Ecto neural progenitor cell (in vitro differentiated cells): ENCODE data around the gene MAP4K1.
"Not testable (repeated sequence)": the region's sequence is repeated elsewhere in the genome, so short reads cannot be mapped to it uniquely, and the experiment has no call there.

Experiments used
- DNase-seq: peaks from one replicate; pipeline ENCODE4 v3.0.0-alpha.2; 2018; ENCODE audit warnings: low spot score

The MAP4K1 gene

GRCh38 chr19:38569368-38569983 lies 48.3 kb downstream of the MAP4K1 start:
- DNase-seq: no peak

GRCh38 chr19:38565691-38566105 lies 52.1 kb downstream of the MAP4K1 start:
- no peak for DNase-seq

- DNase-seq: peak; percentile 53
These were observed 52.6 kb downstream of the MAP4K1 start for GRCh38 chr19:38564981-38565690.

- DNase-seq: no peak
These were observed 54.3 kb downstream of the MAP4K1 start for GRCh38 chr19:38563475-38563874.

GRCh38 chr19:38562096-38562495 lies 55.7 kb downstream of the MAP4K1 start:
- DNase-seq: peak; percentile 32

- no peak for DNase-seq
These were observed 56.1 kb downstream of the MAP4K1 start for GRCh38 chr19:38561658-38562057.

- peak; percentile 32 for DNase-seq
These were observed 56.6 kb downstream of the MAP4K1 start for GRCh38 chr19:38561053-38561606.

GRCh38 chr19:38559428-38560401 lies 58.0 kb downstream of the MAP4K1 start:
- DNase-seq: no peak

GRCh38 chr19:38558933-38559332 lies 58.8 kb downstream of the MAP4K1 start:
- DNase-seq: not testable (repeated sequence)

- DNase-seq: no peak
These were observed 60.5 kb downstream of the MAP4K1 start for GRCh38 chr19:38557205-38557799.

- no peak for DNase-seq
These were observed 61.1 kb downstream of the MAP4K1 start for GRCh38 chr19:38556521-38557174.

GRCh38 chr19:38555200-38555599 lies 62.6 kb downstream of the MAP4K1 start:
- no peak for DNase-seq

- DNase-seq: no peak
These were observed 63.0 kb downstream of the MAP4K1 start for GRCh38 chr19:38554676-38555141.

- DNase-seq: not testable (repeated sequence)
These were observed 64.5 kb downstream of the MAP4K1 start for GRCh38 chr19:38553239-38553638.

- DNase-seq: no peak
These were observed 66.3 kb downstream of the MAP4K1 start for GRCh38 chr19:38551450-38551813.

GRCh38 chr19:38550376-38550775 lies 67.4 kb downstream of the MAP4K1 start:
- no peak for DNase-seq

GRCh38 chr19:38549942-38550341 lies 67.8 kb downstream of the MAP4K1 start:
- no peak for DNase-seq

GRCh38 chr19:38549061-38549460 lies 68.7 kb downstream of the MAP4K1 start:
- DNase-seq: no peak

- no peak for DNase-seq
These were observed 70.3 kb downstream of the MAP4K1 start for GRCh38 chr19:38547421-38547820.

GRCh38 chr19:38545596-38545995 lies 72.2 kb downstream of the MAP4K1 start:
- DNase-seq: no peak
